Airway epithelial cell (primary cell): ENCODE data around the gene PEX11G. TPM values are rescaled to one million over a fixed set of nuclear protein-coding genes. Genes with fewer than 3 reads are reported as not detected.

ENCODE experiments used
- total RNA-seq: library from RNA; depleted of rRNA; stranded (reverse); fragments of >200 nt; gene quantifications from 2 replicates; pipeline ENCODE4 v1.2.3, GENCODE V29; 2015

The PEX11G gene
- total RNA-seq: 3.9 and 4.5 TPM in 2 replicates

DNA sequence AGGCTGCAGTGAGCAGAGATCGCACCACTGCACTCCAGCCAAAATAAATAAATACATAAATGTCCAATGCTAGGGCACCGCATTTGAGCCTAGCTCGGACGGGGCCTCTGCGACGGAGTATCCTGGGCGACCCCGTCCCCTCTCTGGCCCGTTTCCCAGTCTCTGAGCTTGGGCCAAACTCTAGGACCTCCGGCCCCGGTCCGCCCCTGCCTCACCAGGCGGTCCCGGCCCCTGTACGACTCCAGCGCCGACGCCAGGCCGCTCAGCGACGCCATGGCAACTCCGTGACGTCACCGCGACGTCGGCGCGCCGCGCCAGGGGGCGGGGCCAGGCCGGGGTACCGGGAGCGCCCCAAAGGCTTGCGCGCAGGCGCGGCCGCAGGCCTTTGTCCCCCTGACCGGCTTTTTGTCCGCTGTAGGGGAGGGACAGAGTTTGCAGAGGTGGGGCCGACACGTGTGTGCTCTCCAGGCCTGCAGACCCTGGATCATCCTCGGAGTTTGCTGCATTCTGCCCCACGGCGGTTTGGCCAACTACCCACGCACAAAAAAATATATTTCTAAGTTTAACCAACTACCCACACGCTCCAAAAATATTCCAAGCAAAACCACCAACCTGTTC lies at the start of gene PEX11G:
PEX11G (minus strand) TSS at position 300 of the 618 bp plus-strand sequence; CDS start at position 275, 25 bp downstream.

DNA sequence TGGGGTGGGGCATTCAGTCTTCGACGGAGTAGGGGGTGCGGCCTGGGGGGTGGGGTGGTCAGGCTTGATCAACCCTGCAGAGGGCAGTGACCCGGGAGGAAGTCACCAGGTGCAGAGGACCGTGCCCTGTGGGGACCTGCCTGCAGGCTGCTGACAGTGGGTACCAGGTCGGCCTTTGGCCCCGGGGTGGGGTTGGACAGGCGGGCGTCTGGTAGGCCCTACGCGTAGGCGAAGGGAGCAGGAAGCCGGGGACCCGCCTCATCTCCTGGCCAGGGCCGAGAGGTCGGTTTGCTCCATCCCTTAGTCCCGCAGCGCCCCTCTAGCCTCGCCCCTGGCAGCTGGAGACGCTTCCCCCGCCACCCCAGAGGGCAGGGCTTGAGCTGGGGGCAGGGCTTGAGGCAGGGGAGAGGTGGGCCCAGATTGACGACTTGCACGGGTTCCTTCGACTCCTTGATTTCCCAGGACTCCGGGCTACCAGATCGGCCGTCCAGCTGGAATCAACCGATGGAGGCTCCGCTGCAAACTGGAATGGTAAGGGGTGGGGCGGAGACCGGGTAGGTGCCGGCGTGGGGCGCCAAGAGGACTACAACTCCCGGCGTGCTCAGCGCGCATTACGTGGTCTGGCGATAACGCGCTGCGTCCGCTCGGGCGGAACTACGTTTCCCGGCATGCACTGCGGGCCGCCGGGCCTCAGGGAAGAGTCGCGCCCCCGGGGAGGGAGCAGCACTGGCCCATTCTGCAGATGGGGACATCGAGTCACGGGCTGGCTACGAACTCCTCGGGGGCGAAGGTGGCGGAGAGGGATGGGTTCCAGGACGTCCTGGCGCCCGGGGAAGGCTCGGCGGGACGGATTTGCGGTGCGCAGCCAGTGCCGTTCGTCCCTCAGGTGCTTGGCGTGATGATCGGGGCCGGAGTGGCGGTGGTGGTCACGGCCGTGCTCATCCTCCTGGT lies 46.5 kb upstream of the PEX11G start, which contains the start of gene PNPLA6:
PNPLA6 (plus strand) TSS at position 671 of the 951 bp plus-strand sequence; CDS start at position 743, 72 bp downstream.

DNA sequence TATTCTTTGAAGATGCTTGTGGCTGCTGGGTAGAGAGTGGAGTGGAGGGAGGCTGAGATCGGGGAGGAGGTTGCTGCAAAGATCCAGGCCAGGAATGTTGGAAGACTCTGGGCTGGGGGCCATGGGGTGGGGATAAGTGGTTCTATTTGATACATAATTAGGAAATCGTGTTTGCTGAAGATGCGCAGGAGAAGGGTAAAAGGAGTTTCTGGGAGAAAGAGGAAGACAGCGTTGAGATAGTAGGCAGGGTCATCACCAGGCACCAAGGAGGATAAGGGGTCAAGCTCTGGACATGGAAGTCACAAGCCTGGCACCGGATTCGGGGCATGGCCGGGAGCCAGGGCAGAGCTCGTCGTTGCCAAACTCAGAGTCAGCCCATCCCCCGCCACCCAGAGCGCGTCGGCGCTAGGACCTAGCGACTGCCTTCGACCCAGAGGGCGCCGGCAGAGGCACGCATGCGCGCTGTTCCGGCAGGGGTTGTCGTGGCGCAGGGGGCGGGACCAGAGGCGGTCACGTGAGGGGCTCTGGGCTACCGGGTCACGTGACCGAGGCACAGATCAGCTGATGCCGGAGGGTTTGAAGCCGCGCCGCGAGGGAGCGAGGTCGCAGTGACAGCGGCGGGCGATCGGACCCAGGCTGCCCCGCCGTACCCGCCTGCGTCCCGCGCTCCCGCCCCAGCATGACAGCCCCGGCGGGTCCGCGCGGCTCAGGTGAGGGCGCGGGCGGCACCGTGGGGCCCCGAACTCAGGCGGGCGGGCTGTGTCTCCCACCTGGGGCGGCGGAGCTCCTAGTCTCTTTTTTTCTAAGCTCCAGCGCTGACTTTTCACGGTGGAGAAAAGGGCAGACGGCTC lies 33.5 kb upstream of the PEX11G start, which contains the start of gene MCOLN1:
MCOLN1 (plus strand) TSS at position 553 of the 851 bp plus-strand sequence; CDS start at position 680, 127 bp downstream.

DNA sequence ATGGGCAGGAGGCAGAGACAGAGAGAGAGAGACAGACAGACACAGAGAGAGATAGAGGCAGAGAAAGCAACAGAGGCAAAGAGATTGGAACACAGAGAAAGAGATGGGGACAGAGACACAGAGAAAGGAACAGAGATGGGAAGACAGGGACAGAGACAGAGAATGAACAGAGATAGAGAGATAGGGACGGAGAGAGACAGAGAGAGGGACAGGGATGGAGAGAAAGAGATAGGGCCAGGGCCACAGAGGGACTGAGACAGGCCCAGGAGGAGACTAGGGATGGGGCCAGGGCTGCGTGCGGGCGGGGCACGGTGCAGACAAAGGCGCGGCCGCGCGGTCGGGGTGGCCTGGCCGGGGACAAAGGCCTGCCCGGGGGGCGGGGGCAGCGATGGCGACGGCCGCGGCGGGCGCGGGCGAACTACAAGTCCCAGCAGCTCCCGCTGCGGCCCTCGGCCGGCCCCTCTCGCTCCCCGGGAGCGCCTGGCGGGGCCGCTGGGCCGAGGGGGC lies 26.9 kb upstream of the PEX11G start, which contains the start of gene ZNF358:
ZNF358 (plus strand) TSS at position 459 of the 507 bp plus-strand sequence. CDS start 3,140 bp downstream, outside the sequence.

Other genes with a start within 250 kb of the PEX11G start
- gene INSR, start 194.6 kb downstream of the PEX11G start, total RNA-seq: 5.6 and 6.1 TPM in 2 replicates
- gene ARHGEF18, start 140.1 kb downstream of the PEX11G start, total RNA-seq: 55.6 and 61.3 TPM in 2 replicates
- gene ZNF358, start 27.1 kb upstream of the PEX11G start, total RNA-seq: 26.9 and 30.2 TPM in 2 replicates
- 2.7 and 3.2 TPM in 2 replicates for gene MCOLN1, start 33.6 kb upstream of the PEX11G start, total RNA-seq
- gene PNPLA6, start 46.7 kb upstream of the PEX11G start, total RNA-seq: 74.9 and 77.3 TPM in 2 replicates
- gene CAMSAP3, start 106.8 kb upstream of the PEX11G start, total RNA-seq: 11.0 and 12.6 TPM in 2 replicates
- gene XAB2, start 140.5 kb upstream of the PEX11G start, total RNA-seq: 34.7 and 37.8 TPM in 2 replicates
- gene PET100, start 140.8 kb upstream of the PEX11G start, total RNA-seq: 25.8 and 36.3 TPM in 2 replicates
- gene PCP2, start 144.7 kb upstream of the PEX11G start, total RNA-seq: not detected in 2 replicates
- gene STXBP2, start 148.1 kb upstream of the PEX11G start, total RNA-seq: 38.1 and 50.0 TPM in 2 replicates
- not detected in 2 replicates for gene RETN, start 180.0 kb upstream of the PEX11G start, total RNA-seq
- gene MCEMP1, start 188.1 kb upstream of the PEX11G start, total RNA-seq: not detected in 2 replicates
- 115 and 131 TPM in 2 replicates for gene TRAPPC5, start 191.8 kb upstream of the PEX11G start, total RNA-seq
- gene FCER2, start 213.1 kb upstream of the PEX11G start, total RNA-seq: not detected in 2 replicates
- gene CLEC4G, start 243.1 kb upstream of the PEX11G start, total RNA-seq: not detected in 2 replicates